ENCODE data around the gene CPB2.

DNA sequence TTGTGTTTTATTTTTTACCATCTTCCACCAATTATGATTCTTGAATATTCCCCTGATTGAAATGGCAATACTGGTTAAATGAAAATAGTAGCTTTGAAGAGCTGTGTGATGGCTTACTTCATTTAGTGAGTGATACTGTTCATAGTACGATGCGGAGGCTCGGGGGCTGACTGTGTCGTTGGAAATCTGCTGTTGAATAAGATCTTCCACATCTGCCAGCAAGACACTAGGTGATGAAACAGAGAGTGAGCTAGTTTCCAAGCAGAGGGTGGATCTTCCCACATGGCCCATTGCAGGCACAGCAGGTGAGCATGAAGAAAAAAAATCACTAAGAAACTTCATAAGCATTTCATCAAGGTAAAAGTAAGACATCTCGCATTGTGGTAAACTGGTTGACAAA is 22.5 kb downstream of the CPB2 start:
- TF ChIP-seq, protein P1, sequence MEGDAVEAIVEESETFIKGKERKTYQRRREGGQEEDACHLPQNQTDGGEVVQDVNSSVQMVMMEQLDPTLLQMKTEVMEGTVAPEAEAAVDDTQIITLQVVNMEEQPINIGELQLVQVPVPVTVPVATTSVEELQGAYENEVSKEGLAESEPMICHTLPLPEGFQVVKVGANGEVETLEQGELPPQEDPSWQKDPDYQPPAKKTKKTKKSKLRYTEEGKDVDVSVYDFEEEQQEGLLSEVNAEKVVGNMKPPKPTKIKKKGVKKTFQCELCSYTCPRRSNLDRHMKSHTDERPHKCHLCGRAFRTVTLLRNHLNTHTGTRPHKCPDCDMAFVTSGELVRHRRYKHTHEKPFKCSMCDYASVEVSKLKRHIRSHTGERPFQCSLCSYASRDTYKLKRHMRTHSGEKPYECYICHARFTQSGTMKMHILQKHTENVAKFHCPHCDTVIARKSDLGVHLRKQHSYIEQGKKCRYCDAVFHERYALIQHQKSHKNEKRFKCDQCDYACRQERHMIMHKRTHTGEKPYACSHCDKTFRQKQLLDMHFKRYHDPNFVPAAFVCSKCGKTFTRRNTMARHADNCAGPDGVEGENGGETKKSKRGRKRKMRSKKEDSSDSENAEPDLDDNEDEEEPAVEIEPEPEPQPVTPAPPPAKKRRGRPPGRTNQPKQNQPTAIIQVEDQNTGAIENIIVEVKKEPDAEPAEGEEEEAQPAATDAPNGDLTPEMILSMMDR (IDR thresholded peaks at IDR 0.05) = no peak
- TF ChIP-seq POLR2A (IDR thresholded peaks at IDR 0.05) = no peak

All from lower leg skin (tissue), 3 donors.